WI38 (cell line): ENCODE data around the gene STAC.

Experiments used
- H3K4me3 ChIP-seq: 2 replicates; pipeline ENCODE4 v1.5.1; 2011; ENCODE audit warnings: low read depth, mild to moderate bottlenecking, control low read depth, low read length
- TF ChIP-seq, protein P1 (sequence below): IDR thresholded peaks from 2 replicates; pipeline ENCODE4 v1.5.1; 2012; ENCODE audit warnings: low read depth, mild to moderate bottlenecking, control low read depth, low read length

Gene STAC

DNA sequence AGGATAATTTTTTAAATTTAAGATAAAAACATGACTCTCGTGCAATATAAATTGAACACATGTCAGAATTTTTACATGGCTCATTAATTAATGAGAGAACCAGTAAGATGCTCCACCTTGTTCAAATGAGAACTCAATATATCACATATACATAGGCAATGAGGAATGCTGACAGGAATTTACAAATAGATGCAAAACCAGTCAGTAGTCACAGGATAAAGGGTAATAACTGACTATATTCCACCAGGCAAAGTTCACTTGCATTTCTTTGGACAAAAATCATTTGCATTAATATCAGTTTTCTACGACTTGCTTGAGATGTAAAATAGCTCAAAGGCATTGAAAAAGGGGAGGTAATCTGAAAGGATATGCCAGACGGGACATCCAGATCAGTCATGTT is 139.4 kb downstream of the STAC start:
- H3K4me3 ChIP-seq = no peak overlapping the region
- TF ChIP-seq, protein P1, sequence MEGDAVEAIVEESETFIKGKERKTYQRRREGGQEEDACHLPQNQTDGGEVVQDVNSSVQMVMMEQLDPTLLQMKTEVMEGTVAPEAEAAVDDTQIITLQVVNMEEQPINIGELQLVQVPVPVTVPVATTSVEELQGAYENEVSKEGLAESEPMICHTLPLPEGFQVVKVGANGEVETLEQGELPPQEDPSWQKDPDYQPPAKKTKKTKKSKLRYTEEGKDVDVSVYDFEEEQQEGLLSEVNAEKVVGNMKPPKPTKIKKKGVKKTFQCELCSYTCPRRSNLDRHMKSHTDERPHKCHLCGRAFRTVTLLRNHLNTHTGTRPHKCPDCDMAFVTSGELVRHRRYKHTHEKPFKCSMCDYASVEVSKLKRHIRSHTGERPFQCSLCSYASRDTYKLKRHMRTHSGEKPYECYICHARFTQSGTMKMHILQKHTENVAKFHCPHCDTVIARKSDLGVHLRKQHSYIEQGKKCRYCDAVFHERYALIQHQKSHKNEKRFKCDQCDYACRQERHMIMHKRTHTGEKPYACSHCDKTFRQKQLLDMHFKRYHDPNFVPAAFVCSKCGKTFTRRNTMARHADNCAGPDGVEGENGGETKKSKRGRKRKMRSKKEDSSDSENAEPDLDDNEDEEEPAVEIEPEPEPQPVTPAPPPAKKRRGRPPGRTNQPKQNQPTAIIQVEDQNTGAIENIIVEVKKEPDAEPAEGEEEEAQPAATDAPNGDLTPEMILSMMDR = no peak

DNA sequence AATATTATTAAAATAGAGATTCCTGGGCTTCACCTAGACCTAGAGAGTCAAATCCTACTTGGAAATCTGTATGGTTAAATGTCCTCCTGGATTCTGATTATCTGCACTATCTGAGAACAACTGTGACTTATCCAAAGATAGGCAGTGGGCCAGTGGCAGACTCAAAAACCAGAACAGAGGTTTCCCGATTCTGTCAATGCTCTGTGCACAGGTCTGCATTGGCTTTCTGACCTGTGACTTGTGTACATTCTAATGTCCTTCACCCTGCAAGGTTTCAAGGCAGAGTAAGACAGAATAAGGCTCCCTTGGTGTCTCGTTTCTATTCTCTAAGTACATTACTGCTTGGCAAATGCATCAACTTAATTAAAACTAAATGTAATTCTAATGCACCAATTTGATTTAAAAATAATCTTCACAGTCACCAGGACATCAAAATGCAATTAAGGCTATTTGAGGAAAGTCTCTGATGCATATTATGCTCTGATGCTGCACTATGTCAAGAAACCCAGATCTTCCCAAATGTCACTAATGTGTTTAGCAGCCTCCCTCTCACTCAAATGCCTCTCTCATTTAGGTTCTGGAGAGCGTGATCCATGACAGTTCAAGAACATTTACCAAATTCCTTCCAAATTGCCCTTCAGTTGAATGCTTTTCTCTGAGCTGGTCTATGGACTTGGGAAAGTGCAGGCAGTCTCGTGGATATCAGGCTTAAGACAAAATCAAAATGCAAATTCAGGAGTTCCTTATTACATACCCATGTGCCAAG is 140.1 kb downstream of the STAC start:
- H3K4me3 ChIP-seq = no peak overlapping the region
- TF ChIP-seq, protein P1 = no peak

DNA sequence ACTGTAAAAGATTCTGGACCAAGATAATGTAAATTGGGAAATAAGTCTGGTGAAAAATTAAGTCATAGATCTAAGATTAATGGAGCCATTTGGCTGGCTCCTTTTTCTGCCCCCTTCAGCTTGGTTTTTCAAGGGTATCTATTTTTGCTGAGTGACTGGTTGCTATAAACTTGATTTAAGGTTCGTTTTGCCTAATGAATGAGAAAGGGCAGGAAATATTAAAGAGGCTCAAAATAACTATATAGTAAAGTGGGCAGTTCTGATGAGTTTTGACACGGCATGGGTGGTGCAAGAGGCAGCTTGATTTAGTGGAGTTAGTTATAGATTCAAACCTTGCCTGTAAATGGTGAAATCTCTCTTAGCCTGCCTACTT is 140.7 kb downstream of the STAC start:
- TF ChIP-seq, protein P1 = no peak
- no peak overlapping the region for H3K4me3 ChIP-seq

DNA sequence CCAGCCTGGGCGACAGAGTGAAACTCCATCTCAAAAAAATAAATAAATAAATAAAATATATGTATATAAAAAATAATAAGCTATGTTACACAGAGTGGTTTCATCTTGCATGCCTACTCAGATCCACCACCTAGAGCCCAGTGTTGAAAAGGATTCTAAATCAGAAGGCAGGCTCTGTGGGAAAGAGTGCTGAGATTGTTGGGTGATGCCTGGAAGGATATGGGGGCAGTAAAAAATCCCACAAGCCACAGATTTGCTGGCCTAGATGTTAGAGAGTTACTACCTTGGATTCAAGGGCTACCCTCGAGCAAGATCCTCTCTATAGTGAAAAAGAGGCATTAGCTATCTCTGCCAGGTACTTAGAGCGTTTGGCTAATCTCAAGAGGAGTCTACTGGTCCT is 144.3 kb downstream of the STAC start:
- TF ChIP-seq, protein P1 = no peak
- no peak overlapping the region for H3K4me3 ChIP-seq

DNA sequence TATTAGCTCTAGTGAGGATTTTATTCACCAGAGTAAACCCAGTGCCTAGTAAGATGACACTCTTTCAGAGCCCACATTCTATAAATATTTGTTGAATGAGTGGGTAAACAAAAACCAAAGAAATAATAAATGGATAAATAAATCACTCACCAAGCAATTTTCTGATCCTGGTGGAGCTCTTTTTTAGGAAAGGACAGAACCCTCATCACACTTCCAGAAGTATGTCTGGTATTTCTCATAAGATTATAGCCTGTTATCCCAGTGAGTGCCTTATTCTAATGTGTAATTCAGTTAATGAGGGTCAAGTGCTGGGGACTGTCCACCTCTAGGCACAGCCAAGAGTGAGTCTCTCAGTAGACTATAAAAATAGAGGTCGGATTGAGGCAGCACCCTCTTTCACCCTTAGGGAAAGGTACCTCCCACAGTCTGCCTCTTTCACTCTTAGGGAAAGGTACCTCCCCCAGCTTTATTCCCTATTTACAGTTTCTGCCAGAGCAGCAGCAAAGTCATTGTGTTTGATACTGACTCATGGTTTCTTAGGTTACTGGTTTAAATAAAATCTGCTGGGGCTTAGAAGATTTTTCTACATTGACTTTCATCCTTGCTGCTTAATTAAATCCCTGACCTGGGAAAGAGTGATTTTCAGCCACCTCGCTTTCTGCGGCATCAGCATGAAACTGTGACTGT is 145.0 kb downstream of the STAC start:
- no peak overlapping the region for H3K4me3 ChIP-seq
- TF ChIP-seq, protein P1 = no peak

DNA sequence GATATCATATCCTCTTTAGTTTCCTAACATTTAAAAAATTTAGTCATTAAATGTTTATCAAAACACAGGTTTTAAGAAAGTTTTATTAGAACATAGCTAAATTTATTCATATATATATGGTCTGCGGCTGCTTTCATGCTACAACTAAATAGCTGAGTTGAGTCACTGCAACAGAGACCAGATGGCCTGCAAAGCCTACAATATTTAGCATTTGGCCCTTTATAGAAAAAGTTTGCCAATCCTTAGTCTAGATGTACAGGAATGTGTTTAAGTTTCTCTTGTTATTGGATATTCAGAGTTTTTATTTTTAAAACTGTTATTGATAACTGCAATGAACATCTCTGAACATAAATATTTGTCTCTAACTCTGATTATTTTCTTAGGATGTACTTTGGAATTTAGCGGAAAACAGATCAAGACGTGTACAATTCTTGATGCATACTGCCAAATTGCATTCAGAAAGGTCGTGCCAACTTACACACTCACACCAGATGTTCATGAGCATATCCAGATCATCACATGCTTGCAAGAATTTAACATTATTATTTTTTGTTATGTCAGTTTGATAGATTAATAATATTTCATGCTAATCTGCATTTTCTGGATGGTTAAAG is 157.9 kb downstream of the STAC start:
- H3K4me3 ChIP-seq = no peak overlapping the region
- TF ChIP-seq, protein P1 = no peak
